Measurements from ENCODE around the gene CREB3L1.

GRCh38 chr11:46363031-46363407 is 85.6 kb downstream of the CREB3L1 start:
- no peak for TF ChIP-seq CTCF (conservative IDR thresholded peaks at IDR 0.05; ENCODE audit: low read length)
- TF ChIP-seq EZH2phosphoT487 (IDR thresholded peaks at IDR 0.05; ENCODE audit: borderline replicate concordance) = no peak

Data from Loucy (cell line).